ENCODE results near the gene ZDHHC7.
"Not testable (repeated sequence)": the region's sequence is repeated elsewhere in the genome, so short reads cannot be mapped to it uniquely, and the experiment has no call there.

Gene ZDHHC7

DNA sequence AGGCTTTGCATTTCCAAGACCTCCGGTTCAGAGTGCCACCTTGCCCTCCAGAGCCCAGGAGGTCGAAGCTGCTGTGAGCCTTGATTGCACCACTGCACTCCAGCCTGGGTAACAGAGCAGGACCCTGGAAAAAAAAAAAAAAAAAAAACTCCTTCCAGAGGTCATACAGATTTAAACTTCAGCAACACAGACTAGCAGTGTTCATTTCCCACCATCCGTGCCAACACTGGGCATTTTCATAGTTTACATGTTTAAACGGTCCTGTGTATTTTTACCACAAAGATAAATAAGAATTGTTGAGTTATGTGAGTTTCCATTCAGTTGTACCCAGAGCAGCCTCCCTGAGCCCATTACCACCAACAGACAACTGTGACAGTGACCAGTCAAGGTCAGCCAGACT lies 50.4 kb downstream of the ZDHHC7 start:
- DNase-seq: no peak

DNA sequence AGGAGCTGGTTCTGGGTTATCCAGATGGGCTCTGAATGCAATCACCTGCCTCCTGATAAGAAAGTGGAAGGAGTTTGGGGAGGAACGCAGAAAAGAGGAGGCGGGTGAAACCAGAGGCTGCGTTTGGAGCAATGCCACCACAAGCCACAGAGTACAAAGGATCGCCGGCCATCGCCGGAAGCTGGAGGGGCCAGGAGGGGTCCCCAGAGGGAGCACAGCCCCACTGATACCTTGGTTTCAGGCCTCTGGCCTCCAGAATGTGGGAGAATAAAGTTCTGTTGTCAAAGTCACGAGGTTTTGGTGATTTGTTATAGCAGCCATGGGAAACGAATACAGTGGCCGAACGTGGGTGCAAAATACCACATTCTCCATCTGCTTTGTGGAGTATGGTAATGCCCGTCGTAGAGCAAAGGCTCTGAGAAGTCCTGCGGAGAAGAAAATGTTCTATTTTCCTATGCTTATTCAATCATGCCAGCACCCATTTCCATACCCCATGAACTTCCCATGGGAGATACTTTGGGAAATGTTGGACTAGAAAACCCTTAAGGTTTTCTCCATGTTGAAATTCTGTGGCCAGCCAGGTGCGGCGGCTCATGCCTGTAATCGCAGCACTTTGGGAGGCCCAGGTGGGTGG lies 51.4 kb downstream of the ZDHHC7 start:
- no peak for DNase-seq

- no peak for DNase-seq
Observed at GRCh38 chr16:84959045-84959576, 52.2 kb downstream of the ZDHHC7 start.

GRCh38 chr16:84957792-84958191 lies 53.5 kb downstream of the ZDHHC7 start:
- DNase-seq: no peak

GRCh38 chr16:84957192-84957591 lies 54.1 kb downstream of the ZDHHC7 start:
- no peak for DNase-seq

GRCh38 chr16:84955427-84955826 lies 55.9 kb downstream of the ZDHHC7 start:
- DNase-seq: no peak

- DNase-seq: no peak
Observed at GRCh38 chr16:84953190-84953746, 58.1 kb downstream of the ZDHHC7 start.

DNA sequence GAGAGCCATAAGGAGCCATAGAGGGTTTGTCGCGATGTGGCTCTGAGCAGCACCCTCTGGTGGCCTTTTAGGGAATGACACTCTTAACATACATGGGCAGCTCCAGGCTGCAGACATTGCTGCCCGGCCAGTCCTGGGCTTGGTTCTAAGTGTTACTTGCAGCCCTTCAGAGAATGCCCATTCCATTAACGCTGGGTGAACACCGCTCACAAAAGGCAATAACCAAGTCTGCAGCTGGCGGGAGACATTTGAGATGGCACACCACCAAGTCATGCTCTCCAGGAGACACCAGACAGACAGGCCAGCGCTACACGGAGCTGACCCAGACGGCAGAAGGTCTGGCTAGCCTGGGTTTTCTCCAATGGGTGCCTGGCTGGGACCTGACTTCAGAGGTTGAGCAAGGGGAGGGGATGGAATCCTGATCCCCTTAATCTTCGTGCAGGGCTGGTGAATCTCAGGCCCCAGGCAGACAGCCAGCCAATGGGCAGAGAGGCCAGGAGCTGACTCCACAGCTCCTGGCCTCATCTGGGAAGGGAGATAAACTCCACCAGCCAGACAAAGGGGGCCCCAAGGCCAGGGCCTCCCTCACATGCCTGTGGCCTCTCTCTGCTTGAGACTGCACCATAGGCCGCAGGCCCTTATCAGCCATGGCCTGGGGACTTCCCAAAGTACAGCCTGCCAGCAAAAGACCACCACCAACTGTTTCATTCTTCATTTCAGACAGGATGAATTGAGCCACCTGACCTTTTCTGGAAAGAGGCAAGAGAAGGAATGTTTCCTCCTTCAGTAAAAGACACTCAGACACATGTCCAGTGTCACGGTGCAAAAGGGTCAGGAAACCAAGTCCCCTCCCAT lies 58.8 kb downstream of the ZDHHC7 start:
- DNase-seq: no peak

DNA sequence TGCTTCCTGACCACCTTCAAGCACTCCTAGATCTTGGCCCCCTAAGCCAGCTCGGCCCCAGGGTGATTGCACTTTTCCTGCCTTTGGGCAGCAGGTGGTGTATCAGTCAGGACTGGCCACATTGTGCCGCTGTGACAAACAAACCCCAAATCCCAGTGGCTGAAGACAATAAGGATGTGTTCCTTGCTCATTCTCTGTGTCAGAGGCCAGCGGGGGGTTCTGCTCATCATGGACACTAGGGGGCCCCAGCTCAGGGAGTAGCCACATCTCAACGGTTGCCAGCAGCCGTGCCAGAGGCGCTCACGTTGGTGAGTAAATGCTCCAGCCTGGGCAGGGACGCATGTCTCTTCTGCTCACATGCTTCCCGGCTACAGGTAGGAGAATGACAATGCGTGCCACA lies 60.4 kb downstream of the ZDHHC7 start:
- DNase-seq: no peak

- no peak for DNase-seq
Observed at GRCh38 chr16:84949772-84950436, 61.4 kb downstream of the ZDHHC7 start.

- no peak for DNase-seq
Observed at GRCh38 chr16:84948851-84949610, 62.3 kb downstream of the ZDHHC7 start.

- no peak for DNase-seq
Observed at GRCh38 chr16:84947996-84948850, 63.1 kb downstream of the ZDHHC7 start.

DNA sequence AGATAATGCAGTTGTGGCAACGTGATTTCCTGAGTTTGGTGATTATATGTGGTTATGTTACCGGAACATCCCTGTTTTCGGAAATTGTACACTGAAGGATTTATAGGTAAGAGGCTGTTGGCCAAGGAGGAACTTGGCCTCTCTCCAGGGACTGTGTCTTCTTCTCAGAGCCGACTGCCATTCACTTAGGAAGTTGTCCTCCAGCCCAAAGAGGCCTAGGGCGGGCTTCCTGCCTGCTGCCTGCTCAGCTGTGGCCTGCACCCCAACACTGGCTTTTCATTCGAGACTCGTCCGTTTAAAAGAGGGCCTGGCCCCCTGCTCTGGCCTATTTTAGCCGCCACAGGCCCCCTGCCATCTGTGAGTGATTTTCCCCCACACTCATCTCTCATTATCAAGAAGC lies 64.3 kb downstream of the ZDHHC7 start:
- DNase-seq: no peak

DNA sequence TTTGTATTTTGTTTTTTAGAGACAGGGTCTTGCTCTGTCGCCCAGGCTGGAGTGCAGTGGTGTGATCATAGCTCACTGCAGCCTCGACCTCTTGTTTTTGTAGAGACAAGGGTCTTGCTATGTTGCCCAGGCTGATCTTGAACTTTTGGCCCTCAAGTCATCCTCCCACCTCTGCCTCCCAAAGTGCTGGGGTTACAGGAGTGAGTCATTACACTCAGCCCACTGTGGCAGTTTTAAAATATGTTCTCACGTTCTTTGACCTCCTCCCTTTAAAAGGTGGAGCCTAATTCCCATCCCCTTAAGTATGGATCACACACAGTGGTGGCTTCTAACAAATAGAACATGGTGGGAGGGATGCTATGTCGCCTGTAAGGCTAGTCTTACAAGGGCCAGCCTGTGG lies 67.7 kb downstream of the ZDHHC7 start:
- DNase-seq: no peak

DNA sequence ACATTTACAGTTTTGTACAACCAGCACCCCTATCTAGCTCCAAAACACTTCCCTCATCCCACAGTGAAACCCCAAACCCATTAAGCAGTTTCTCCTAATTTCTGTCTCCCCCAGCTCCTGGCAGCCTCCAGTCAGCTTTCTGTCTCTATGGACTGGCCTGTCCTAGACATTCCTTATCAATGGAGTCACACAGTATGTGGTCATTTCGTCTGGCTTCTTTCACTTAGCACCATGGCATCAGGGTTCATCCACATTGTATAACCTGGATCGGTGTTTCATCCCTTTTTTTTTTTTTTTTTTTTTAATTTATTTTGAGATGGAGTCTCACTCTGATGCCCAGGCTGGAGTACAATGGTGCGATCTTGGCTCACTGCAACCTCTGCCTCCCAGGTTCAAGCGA lies 68.5 kb downstream of the ZDHHC7 start:
- DNase-seq: no peak

DNA sequence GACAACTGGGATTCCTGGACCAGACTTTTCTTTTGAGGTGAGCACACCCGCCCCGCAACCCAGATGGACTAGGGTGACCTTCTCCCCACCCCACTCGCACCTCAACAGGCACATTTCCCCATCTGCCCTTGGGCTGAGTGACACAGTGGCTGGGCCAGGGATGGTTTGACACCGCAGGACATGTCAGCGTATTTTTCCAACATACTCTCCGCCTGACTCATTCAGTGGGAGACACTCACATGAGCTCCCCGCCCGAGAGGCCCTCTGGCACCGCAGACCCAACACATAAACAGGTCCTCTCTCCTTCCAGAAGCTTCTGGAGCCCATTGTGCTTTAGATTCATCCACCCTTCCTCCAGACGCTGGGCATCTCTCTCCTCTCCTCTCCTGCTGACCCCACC lies 69.4 kb downstream of the ZDHHC7 start:
- DNase-seq: no peak

DNA sequence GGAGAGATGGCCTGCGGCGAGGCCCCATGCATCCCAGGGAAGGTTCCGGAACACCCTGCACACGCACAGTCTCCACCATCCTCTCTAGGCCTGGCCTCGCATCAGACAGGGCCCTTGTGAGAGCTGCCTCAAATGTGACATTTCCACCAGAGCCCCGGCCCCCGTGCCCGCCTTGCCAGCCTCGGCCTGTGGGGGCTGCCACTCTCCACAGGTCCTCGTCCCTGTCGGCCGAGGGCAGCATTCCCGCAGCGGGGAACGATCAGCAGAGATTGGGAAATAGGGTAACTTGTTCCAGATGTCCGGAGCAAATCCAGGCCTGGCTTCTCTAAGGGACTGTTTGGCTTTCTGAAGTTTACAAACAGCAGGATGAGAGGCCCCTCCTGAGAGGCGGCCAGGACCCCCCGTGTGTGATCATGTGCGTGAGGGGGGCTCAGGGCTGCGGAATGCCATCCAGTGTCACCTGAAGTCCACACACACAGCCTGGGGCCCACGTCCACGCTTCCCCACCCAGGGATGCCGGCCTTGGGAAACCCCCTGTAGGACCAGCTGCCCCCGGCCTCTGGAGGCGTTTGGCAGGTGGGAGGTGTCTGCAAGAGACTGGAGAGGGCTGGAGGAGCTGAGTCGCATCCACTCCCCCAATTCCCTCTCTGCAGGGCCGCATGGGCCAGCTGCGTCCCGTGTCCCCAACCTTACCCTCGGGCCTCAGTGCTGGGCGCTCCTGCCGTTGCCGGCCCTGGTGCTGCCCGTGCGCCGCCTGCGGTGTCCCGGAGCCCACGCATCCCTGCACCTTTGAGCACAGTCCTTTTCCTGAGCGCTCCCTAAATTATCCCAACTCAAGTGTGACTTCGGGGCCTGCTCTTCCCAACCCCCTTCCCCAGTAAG lies 70.4 kb downstream of the ZDHHC7 start:
- DNase-seq: no peak

DNA sequence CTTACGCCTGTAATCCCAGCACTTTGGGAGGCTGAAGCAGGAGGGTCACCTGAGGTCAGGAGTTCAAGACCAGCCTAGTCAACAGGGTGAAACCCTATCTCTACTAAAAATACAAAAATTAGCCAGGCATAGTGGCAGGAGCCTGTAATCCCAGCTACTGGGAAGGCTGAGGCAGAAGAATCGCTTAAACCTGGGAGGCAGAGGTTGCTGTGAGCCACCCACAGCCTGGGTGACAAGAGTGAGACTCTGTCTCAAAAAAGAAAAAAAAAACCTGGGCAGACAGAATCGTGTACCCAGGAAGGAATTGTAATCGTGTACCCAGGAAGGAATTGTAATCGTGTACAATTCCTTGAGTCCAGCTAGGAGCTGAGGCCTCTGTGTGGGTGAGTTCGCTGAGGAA lies 72.7 kb downstream of the ZDHHC7 start:
- not testable (repeated sequence) for DNase-seq

DNA sequence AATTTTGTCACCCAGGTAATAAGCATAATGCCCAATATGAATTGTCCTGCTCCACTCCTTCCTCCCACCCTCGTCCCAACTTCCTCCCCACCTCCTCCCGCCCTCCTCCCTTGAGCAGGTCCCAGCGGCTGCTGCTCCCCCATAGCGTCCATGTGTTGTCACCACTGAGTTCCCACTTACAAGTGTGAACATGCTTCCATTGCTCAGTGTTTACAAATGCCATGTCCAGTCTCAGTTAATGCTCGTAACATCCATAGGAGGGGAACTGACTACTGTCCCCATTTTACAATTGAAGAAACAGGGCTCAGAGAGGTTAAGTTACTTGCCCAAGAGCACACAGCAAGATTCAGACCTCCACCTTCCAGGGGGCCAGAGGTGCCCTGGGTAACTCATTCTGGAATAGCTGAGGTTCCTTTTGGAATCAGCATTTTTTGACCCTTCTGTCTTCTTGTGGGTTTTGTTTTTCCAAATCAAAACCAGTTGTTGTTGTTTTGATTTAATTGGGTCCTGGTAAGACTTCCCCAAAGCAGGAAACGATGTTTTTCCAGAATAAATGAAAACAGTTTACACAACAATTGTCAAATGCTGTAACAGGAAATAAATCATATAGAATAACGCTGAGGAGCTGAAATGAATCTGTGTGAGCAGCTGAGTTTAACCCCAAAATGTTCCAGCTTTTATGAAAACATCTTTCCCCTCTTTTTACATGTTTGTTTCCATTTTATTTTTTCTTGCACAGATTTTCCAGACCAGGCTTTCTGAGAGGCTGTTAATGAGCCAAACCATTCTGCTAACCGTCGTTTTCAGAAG lies 73.9 kb downstream of the ZDHHC7 start:
- no peak for DNase-seq

All from NCI-H2081 treated with DMSO at 0.1 percent for 48 hours (cell line).